HepG2 (cell line): ENCODE measurements around the gene PSME3IP1. TPM values are rescaled to one million over a fixed set of nuclear protein-coding genes. Genes with fewer than 3 reads are reported as not detected.

Experiments used
- ARID3A ChIP-seq: IDR thresholded peaks from 2 replicates; pipeline ENCODE4 v1.6.1; 2012; ENCODE audit warnings: low read depth, low read length, improper control_type of control experiment
- ARID4A ChIP-seq: sonication (generic); formaldehyde crosslinking; IDR thresholded peaks from 2 replicates; pipeline ENCODE4 v1.5.0; 2020; ENCODE audit warnings: mild to moderate bottlenecking, missing genetic modification reagents, borderline replicate concordance
- BATF2 ChIP-seq: sonication (generic); formaldehyde crosslinking; IDR thresholded peaks from 2 replicates; pipeline ENCODE4 v1.8.0; 2022; ENCODE audit warnings: mild to moderate bottlenecking, missing genetic modification reagents, moderate library complexity
- HMGXB4 ChIP-seq, 2 experiments: sonication (generic) in 1 of 2; formaldehyde crosslinking in 1 of 2; IDR thresholded peaks; 2 replicates each; pipeline versions ENCODE4 v1.4.0 to v1.6.1; 2018 to 2020; ENCODE audit warnings: missing genetic modification reagents in 2 of 2, borderline replicate concordance in 1 of 2, low read depth in 1 of 2, mild to moderate bottlenecking in 1 of 2, missing biosample characterization in 1 of 2
- JDP2 ChIP-seq: sonication (generic); formaldehyde crosslinking; IDR thresholded peaks from 2 replicates; pipeline ENCODE4 v1.8.1; 2022; ENCODE audit warnings: missing genetic modification reagents, borderline replicate concordance
- JUNB ChIP-seq: sonication (generic); formaldehyde crosslinking; IDR thresholded peaks from 2 replicates; pipeline ENCODE4 v1.8.0; 2022; ENCODE audit warnings: missing genetic modification reagents, mild to moderate bottlenecking, borderline replicate concordance
- KDM5B ChIP-seq: sonication (generic); formaldehyde crosslinking; IDR thresholded peaks from 2 replicates; pipeline ENCODE4 v1.4.0; 2020; ENCODE audit warnings: missing genetic modification reagents, mild to moderate bottlenecking, borderline replicate concordance
- MXD1 ChIP-seq: sonication (generic); formaldehyde crosslinking; IDR thresholded peaks from 2 replicates; pipeline ENCODE4 v1.4.0; 2020; ENCODE audit warnings: mild to moderate bottlenecking, missing genetic modification reagents
- SATB2 ChIP-seq: sonication (generic); formaldehyde crosslinking; IDR thresholded peaks from 2 replicates; pipeline ENCODE4 v1.5.0; 2020; ENCODE audit warnings: missing genetic modification reagents
- SRSF9 ChIP-seq: fragments of 200-400 bp; formaldehyde crosslinking; IDR thresholded peaks from 2 replicates; pipeline ENCODE4 v1.6.1; 2018; ENCODE audit warnings: borderline replicate concordance, mild to moderate bottlenecking, low read depth, low read length; ENCODE audit not compliant: insufficient read depth, poor library complexity, severe bottlenecking
- TCF7L2 ChIP-seq: IDR thresholded peaks from 2 replicates; pipeline ENCODE4 v1.6.1; 2011; ENCODE audit warnings: mild to moderate bottlenecking, low read depth, low read length, moderate library complexity
- ZFY ChIP-seq: sonication (generic); formaldehyde crosslinking; IDR thresholded peaks from 2 replicates; pipeline ENCODE4 v1.4.0; 2020; ENCODE audit warnings: missing genetic modification reagents
- ZNF136 ChIP-seq: sonication (generic); formaldehyde crosslinking; IDR thresholded peaks from 2 replicates; pipeline ENCODE4 v1.8.1; 2022; ENCODE audit warnings: low read depth, mild to moderate bottlenecking, moderate library complexity, missing genetic modification reagents
- ZNF446 ChIP-seq: sonication (generic); formaldehyde crosslinking; IDR thresholded peaks from 2 replicates; pipeline ENCODE4 v1.5.0; 2020; ENCODE audit warnings: mild to moderate bottlenecking, missing genetic modification reagents
- ZNF468 ChIP-seq: sonication (generic); formaldehyde crosslinking; IDR thresholded peaks from 2 replicates; pipeline ENCODE4 v1.8.0; 2022; ENCODE audit warnings: mild to moderate bottlenecking, moderate library complexity, missing genetic modification reagents
- ZNF652 ChIP-seq: IDR thresholded peaks from 2 replicates; pipeline ENCODE4 v1.6.1; 2016; ENCODE audit warnings: low read depth, borderline replicate concordance
- ZNF720 ChIP-seq: sonication (generic); formaldehyde crosslinking; IDR thresholded peaks from 2 replicates; pipeline ENCODE4 v1.4.0; 2020; ENCODE audit warnings: missing genetic modification reagents
- ZNF788 ChIP-seq: sonication (generic); formaldehyde crosslinking; IDR thresholded peaks from 2 replicates; pipeline ENCODE4 v1.5.0; 2020; ENCODE audit warnings: mild to moderate bottlenecking, missing genetic modification reagents, borderline replicate concordance
- ZNF792 ChIP-seq: IDR thresholded peaks from 2 replicates; pipeline ENCODE4 v1.6.1; 2016
- polyA plus RNA-seq, 8 experiments: library from polyadenylated mRNA; depleted of rRNA in 3 of 8; stranded (reverse) in 7 of 8; unstranded in 1 of 8; fragments of >200 nt; fragmentation: Illumina TruSeq in 4 of 8; extraction: Trizol in 4 of 8; gene quantifications; 2 replicates each; pipeline versions ENCODE4 v1.2.1 to v1.2.3, GENCODE V29; 2011 to 2016; ENCODE audit warnings: low read depth in 4 of 8, missing spikeins in 1 of 8, mixed read lengths in 1 of 8; ENCODE audit not compliant: insufficient read depth in 1 of 8
- total RNA-seq, 5 experiments: library from RNA; depleted of rRNA; stranded (reverse); fragments of >200 nt; fragmentation: Illumina TruSeq; extraction: Trizol; gene quantifications; 2 replicates each; pipeline ENCODE4 v1.2.3, GENCODE V29; 2016; ENCODE audit warnings: low read depth in 1 of 5

The PSME3IP1 gene
- total and polyA plus RNA-seq, 2 of the 13 experiments (the other 11 are each of a cell fraction or from before 2014, with no cell fraction given) = 90.8 to 99.8 TPM

GRCh38 chr16:57185446-57185944 is 344 bp downstream of the PSME3IP1 start (continued):
- TF ChIP-seq KDM5B (CRISPR knock-in tag) (peak; percentile 88), ZNF136 (CRISPR knock-in tag) (no peak), ZNF792 (CRISPR knock-in tag) (no peak), TCF7L2 (no peak), ZNF468 (CRISPR knock-in tag) (no peak), SRSF9 (no peak), ZFY (CRISPR knock-in tag) (peak; percentile 92), JDP2 (no peak), ARID4A (CRISPR knock-in tag) (no peak), ZNF788 (no peak), ZNF446 (CRISPR knock-in tag) (peak; percentile 88; the same call in 1 of the 2 replicates), BATF2 (CRISPR knock-in tag) (no peak), MXD1 (CRISPR knock-in tag) (peak; percentile 88), ZNF720 (CRISPR knock-in tag) (no peak), JUNB (CRISPR knock-in tag) (no peak), SATB2 (CRISPR knock-in tag) (0 out of 2 replicates have a peak, but pooled peaks have one; percentile 62), ARID3A (no peak), HMGXB4 (CRISPR knock-in tag; IDR thresholded peaks at IDR 0.05; ENCODE audit: borderline replicate concordance in 1 of 2, low read depth in 1 of 2) (peak in 1 of 2 experiments; percentile 58; a peak in 3 of 4 replicates), ZNF652 (CRISPR knock-in tag) (no peak)
